GM12875 (cell line): ENCODE data around the gene FRAS1.

Experiments used
- H3K4me3 ChIP-seq: one replicate; pipeline ENCODE4 v1.5.1; 2011; ENCODE audit warnings: low read depth, low read length, control low read depth
- TF ChIP-seq, protein P1 (sequence below): IDR thresholded peaks from 2 replicates; pipeline ENCODE4 v1.5.1; 2011; ENCODE audit warnings: low read depth, mild to moderate bottlenecking, control low read depth, inconsistent platforms, low read length, moderate library complexity, borderline replicate concordance; ENCODE audit not compliant: insufficient read depth

The FRAS1 gene

DNA sequence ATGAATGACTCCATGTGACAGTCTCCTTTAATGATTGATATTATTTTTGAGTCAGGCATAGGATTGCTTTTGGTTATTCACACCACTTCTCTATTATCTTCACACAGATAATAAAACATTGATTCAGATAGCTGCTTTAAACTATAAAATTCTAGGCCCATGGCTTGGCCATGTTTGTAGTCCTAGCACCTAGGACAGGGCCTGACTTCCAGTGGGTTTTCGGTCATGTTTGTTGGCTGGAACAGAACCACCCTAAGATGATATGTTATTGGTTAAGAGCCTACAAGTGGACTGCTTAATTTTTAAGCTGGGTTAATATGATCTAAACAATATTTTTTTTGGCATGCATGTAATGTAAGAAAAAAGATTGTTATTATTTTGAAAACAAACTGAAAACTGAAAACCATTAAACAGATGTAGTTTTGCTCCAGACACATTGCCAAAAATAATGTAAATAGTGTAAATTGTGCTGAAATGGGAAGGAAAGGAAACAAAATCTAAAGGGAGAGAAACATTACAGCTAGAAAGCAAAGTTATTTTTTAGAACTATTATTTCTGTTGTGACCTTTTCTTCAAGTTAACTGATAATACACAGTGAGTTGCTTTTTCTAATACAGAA is 98.0 kb downstream of the FRAS1 start:
- TF ChIP-seq, protein P1, sequence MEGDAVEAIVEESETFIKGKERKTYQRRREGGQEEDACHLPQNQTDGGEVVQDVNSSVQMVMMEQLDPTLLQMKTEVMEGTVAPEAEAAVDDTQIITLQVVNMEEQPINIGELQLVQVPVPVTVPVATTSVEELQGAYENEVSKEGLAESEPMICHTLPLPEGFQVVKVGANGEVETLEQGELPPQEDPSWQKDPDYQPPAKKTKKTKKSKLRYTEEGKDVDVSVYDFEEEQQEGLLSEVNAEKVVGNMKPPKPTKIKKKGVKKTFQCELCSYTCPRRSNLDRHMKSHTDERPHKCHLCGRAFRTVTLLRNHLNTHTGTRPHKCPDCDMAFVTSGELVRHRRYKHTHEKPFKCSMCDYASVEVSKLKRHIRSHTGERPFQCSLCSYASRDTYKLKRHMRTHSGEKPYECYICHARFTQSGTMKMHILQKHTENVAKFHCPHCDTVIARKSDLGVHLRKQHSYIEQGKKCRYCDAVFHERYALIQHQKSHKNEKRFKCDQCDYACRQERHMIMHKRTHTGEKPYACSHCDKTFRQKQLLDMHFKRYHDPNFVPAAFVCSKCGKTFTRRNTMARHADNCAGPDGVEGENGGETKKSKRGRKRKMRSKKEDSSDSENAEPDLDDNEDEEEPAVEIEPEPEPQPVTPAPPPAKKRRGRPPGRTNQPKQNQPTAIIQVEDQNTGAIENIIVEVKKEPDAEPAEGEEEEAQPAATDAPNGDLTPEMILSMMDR = no peak
- H3K4me3 ChIP-seq = no peak overlapping the region

DNA sequence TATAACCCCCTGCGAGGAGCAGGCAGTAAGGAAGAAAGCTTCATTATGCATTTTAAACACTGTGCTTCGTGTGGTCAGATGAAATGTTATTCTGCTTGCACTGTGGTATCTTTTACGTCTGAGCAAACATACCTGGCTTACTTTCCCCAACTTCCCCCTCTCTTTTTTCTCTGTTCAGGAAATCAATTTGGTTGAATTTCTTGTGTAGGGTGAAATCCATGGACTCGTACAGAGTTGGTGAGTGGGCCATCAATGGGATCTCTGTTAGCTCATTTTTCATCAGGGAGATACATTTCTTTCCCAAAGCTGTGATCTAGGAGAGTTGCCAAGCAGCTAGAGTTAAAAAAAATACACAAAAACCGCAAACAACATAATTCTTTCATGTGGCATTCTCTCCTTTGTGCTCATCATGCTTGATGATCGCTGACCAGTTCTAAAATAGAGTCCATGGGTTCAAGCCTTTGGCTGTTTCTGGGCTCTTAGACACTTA is 98.5 kb downstream of the FRAS1 start:
- TF ChIP-seq, protein P1 = no peak

DNA sequence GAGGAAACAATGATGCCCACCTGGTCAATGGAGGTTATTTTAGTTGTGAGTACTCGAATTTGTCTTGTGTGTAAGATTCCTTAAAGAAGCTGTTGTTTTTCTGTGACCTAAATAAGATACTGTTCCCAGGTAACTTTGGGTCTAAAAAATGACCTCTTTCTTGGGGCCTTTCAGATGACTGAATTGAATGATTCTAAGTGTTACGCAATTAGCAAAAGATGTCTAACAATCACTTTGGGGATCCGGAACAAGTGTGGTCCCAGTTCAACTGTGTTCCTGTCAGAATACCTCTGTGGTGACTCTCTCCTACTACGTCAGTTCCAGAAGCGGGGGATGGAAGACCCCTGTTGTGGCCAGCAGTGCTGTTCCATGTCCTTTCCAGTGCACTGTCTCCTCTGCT is 99.4 kb downstream of the FRAS1 start:
- H3K4me3 ChIP-seq = no peak overlapping the region
- TF ChIP-seq, protein P1 = no peak

More for the DNA sequence above, 98.5 kb downstream of the FRAS1 start:
- no peak overlapping the region for H3K4me3 ChIP-seq

DNA sequence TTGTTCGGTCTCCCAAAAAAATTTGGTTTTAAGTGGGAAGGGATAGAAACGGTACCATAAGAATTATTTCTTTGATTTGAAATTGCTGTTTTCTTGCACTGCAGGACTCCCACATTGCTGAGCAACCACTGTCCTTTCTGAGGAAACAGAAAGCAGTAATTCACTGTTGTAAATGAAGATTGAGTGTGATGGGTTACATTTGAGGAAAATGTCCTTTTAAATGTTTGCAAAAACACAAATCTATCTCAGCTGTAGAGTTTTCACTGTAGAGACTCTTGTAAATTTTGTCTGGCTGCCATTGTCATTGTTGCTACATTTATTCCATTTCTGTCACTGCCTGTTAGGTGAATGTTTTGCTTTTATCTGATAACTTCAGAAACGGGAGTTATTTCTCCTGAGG is 105.2 kb downstream of the FRAS1 start:
- TF ChIP-seq, protein P1 = no peak
- no peak overlapping the region for H3K4me3 ChIP-seq

DNA sequence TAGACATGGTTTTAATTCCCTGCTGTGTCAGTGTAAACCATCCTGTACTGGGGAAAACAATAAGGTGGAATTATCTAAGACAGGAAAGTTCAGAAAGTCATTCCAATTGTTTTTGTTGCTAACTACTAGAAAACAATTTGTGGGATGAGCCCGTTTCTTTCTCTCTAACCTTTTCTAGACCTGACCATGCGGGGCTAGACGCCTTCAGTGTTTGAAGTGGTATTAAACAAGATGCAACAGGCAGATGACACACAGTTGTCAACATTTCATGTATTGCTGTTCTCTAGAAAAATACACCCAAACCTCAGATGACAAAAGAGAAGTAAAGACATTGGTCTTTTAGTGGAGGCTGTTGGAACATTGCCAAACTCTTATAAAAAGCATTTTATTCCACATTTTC is 105.7 kb downstream of the FRAS1 start:
- TF ChIP-seq, protein P1 = no peak
- no peak overlapping the region for H3K4me3 ChIP-seq

DNA sequence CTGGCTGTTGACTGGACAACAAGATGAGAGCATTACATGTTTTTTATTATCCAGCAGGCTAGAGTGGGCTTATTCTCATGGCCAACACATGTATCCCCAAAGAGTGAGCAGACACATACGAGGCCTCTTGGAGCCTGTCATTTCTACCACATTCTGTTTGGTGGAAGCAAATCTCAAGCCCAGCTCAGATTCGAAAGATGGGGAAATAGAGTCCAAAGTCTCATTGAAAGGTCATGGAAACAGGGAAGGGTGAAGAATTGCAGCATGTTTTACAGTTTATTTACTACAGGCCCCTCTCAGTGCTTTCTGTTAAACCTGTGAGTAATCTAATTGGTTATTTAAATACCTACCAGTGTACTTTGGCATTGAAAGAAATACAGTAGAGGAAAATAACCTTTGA is 108.6 kb downstream of the FRAS1 start:
- TF ChIP-seq, protein P1 = no peak
- H3K4me3 ChIP-seq = no peak overlapping the region

DNA sequence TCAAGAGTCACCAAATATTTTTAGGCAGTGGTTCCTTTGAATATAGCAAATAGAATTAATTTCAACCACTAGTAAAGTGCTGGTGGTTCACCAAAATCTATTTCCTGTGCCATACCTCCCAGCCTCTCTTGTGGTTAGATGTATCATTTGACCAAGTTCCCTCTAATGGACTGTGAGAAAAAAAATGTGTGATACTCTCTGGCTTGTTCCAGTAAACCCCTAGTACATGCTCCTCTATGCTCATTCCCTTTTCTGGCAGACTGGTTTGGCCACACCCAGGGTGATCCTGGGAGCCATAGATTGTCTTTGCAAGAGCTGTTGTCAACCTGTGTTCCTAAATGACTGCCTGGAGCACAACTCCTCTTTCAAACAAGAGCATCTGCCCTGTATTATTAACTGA is 109.5 kb downstream of the FRAS1 start:
- no peak overlapping the region for H3K4me3 ChIP-seq
- TF ChIP-seq, protein P1 = no peak
